Mononuclear cell (primary cell): ENCODE data around the gene SLC15A1. TPM values are rescaled to one million over a fixed set of nuclear protein-coding genes. Genes with fewer than 3 reads are reported as not detected.

Source experiments
- H3K27me3 ChIP-seq: 2 replicates; pipeline ENCODE4 v1.6.0; 2011; ENCODE audit warnings: low read length, control low read depth; ENCODE audit not compliant: insufficient read depth
- H3K4me1 ChIP-seq: 2 replicates; pipeline ENCODE4 v1.5.1; 2011; ENCODE audit warnings: mild to moderate bottlenecking, low read length, control low read depth; ENCODE audit not compliant: insufficient read depth
- H3K4me3 ChIP-seq: 2 replicates; pipeline ENCODE4 v1.5.1; 2011; ENCODE audit warnings: mild to moderate bottlenecking, low read length, moderate library complexity
- H3K9me3 ChIP-seq: 2 replicates; pipeline ENCODE4 v1.5.1; 2011; ENCODE audit warnings: low read depth, mild to moderate bottlenecking, control low read depth, low read length
- total RNA-seq: library from RNA; depleted of rRNA; stranded (reverse); fragments of >200 nt; gene quantifications from one replicate; pipeline ENCODE4 v1.2.3, GENCODE V29; 2012

Gene SLC15A1
- total RNA-seq, 1 donor, result not detected

- H3K27me3 ChIP-seq, result no peaks in the 10 kb centered on the region
- no peaks in the 10 kb centered on the region for H3K9me3 ChIP-seq
- H3K4me3 ChIP-seq, result no peak overlapping the region
- H3K4me1 ChIP-seq, result peaks cover 7% of the 10 kb centered on the region
Measured at GRCh38 chr13:98677398-98677797, 75.1 kb downstream of the SLC15A1 start.

GRCh38 chr13:98676239-98676638 is 76.2 kb downstream of the SLC15A1 start:
- Histone ChIP-seq H3K27me3 (no peaks in the 10 kb centered on the region), H3K4me3 (no peak overlapping the region), H3K4me1 (peaks cover 7% of the 10 kb centered on the region), H3K9me3 (no peaks in the 10 kb centered on the region)

GRCh38 chr13:98675837-98676236 is 76.6 kb downstream of the SLC15A1 start:
- Histone ChIP-seq H3K9me3 (no peaks in the 10 kb centered on the region), H3K4me1 (peaks cover 7% of the 10 kb centered on the region), H3K27me3 (no peaks in the 10 kb centered on the region), H3K4me3 (no peak overlapping the region)

GRCh38 chr13:98675066-98675465 is 77.4 kb downstream of the SLC15A1 start:
- no peaks in the 10 kb centered on the region for H3K9me3 ChIP-seq
- H3K4me1 ChIP-seq, result peaks cover 7% of the 10 kb centered on the region
- H3K4me3 ChIP-seq, result no peak overlapping the region
- H3K27me3 ChIP-seq, result no peaks in the 10 kb centered on the region

- no peaks in the 10 kb centered on the region for H3K27me3 ChIP-seq
- no peaks in the 10 kb centered on the region for H3K9me3 ChIP-seq
- no peak overlapping the region for H3K4me3 ChIP-seq
- H3K4me1 ChIP-seq, result peaks cover 7% of the 10 kb centered on the region
Measured at GRCh38 chr13:98672947-98673613, 79.4 kb downstream of the SLC15A1 start.

- H3K9me3 ChIP-seq, result no peaks in the 10 kb centered on the region
- H3K27me3 ChIP-seq, result no peaks in the 10 kb centered on the region
- no peak overlapping the region for H3K4me3 ChIP-seq
- H3K4me1 ChIP-seq, result peaks cover 5% of the 10 kb centered on the region
Measured at GRCh38 chr13:98668155-98668554, 84.3 kb downstream of the SLC15A1 start.

- Histone ChIP-seq H3K4me3 (no peak overlapping the region), H3K4me1 (no peaks in the 10 kb centered on the region), H3K27me3 (no peaks in the 10 kb centered on the region), H3K9me3 (no peaks in the 10 kb centered on the region)
Measured at GRCh38 chr13:98665638-98665995, 86.9 kb downstream of the SLC15A1 start.

- Histone ChIP-seq H3K4me1 (no peaks in the 10 kb centered on the region), H3K9me3 (no peaks in the 10 kb centered on the region), H3K27me3 (no peaks in the 10 kb centered on the region), H3K4me3 (no peak overlapping the region)
Measured at GRCh38 chr13:98664924-98665637, 87.4 kb downstream of the SLC15A1 start.

GRCh38 chr13:98664510-98664909 is 88.0 kb downstream of the SLC15A1 start:
- H3K9me3 ChIP-seq, result no peaks in the 10 kb centered on the region
- no peaks in the 10 kb centered on the region for H3K4me1 ChIP-seq
- no peaks in the 10 kb centered on the region for H3K27me3 ChIP-seq
- no peak overlapping the region for H3K4me3 ChIP-seq

GRCh38 chr13:98664047-98664446 is 88.4 kb downstream of the SLC15A1 start:
- Histone ChIP-seq H3K9me3 (no peaks in the 10 kb centered on the region), H3K27me3 (no peaks in the 10 kb centered on the region), H3K4me3 (no peak overlapping the region), H3K4me1 (no peaks in the 10 kb centered on the region)

- no peaks in the 10 kb centered on the region for H3K9me3 ChIP-seq
- no peaks in the 10 kb centered on the region for H3K4me1 ChIP-seq
- H3K27me3 ChIP-seq, result no peaks in the 10 kb centered on the region
- no peak overlapping the region for H3K4me3 ChIP-seq
Measured at GRCh38 chr13:98658131-98658530, 94.3 kb downstream of the SLC15A1 start.

- Histone ChIP-seq H3K4me1 (no peaks in the 10 kb centered on the region), H3K9me3 (no peaks in the 10 kb centered on the region), H3K27me3 (no peaks in the 10 kb centered on the region), H3K4me3 (no peak overlapping the region)
Measured at GRCh38 chr13:98657506-98658085, 94.9 kb downstream of the SLC15A1 start.

GRCh38 chr13:98656223-98656622 is 96.2 kb downstream of the SLC15A1 start:
- Histone ChIP-seq H3K4me1 (peaks cover 1% of the 10 kb centered on the region), H3K27me3 (no peaks in the 10 kb centered on the region), H3K9me3 (no peaks in the 10 kb centered on the region), H3K4me3 (no peak overlapping the region)

- Histone ChIP-seq H3K27me3 (no peaks in the 10 kb centered on the region), H3K4me3 (no peak overlapping the region), H3K4me1 (peaks cover 22% of the 10 kb centered on the region), H3K9me3 (no peaks in the 10 kb centered on the region)
Measured at GRCh38 chr13:98653463-98653985, 98.9 kb downstream of the SLC15A1 start.

GRCh38 chr13:98652721-98653462 is 99.6 kb downstream of the SLC15A1 start:
- no peaks in the 10 kb centered on the region for H3K27me3 ChIP-seq
- H3K9me3 ChIP-seq, result no peaks in the 10 kb centered on the region
- peaks cover 22% of the 10 kb centered on the region for H3K4me1 ChIP-seq
- no peak overlapping the region for H3K4me3 ChIP-seq
